Measurements from ENCODE around the gene MAP3K9. TPM values are rescaled to one million over a fixed set of nuclear protein-coding genes. Genes with fewer than 3 reads are reported as not detected.

Gene MAP3K9
- total RNA-seq, 1 donor, result 0.27 TPM

DNA sequence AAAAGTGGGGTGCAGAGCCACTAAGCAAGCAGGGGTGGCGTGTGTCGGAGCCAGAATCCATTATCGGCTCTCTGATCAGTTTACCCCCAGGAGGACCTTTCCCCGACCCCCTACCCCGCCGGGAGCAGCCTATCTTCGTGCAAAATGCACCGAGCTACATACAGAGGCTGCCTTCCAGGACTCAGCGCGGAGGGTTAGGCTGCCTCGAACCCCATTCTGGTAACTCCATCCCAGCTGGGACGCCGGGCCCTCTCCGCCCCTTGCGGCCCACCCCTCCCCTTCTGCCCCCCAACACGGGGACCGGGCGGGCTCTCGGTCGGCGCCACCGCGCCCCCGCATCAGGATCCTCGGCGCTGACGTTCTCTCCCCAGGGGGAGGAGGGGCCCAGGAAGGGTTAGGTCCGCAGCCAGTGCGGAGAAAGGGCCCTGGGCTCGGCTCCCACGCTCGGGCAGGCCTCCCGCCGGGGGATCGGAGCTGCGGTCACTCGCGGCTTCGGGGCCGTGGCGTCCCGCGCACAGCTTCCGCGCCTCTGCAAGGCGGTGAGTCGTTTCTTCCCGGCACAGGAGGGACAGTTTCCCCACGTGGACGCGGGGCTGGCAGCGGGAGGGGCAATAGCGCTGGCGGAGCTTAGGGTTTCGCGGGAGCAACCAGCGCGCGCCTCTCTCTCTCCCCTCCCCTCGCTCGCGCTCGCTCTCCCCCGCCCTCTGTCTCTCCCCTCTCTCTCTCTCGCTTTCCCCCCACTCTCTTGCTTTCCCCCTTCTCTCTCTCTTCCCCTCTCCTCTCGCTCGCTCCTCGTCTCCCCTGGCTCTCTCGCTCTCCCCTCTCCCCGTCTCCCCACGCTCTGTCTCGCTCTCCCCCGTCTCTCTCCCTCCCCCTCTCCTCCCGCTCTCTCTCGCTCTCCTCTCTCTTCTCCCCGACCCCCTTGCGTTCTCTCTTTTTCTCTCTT lies 12.5 kb upstream of the MAP3K9 start:
- DNase-seq (ENCODE audit: low read depth in 2 of 3, low spot score in 2 of 3), result peak in 2 of 3 donors; percentile 30 to 44

DNA sequence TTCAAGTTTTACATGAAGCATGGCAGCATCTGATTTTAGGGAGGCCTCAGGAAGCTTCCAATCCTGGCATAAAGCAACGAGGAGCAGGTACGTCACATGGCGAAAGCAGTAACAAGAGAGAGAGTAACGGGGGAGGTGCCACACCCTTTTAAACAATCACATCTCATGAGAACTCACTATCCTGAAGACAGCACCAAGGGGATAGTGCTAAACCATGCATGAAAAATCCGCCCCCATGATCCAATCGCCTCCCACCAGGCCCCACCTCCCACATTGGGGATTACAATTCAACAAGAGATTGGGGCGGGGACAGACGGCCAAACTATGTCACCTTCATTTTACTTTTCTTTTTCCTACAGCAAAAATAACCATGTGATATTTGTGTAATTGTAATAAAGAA lies 7.2 kb upstream of the MAP3K9 start:
- no peak for DNase-seq (ENCODE audit: low read depth in 2 of 3, low spot score in 2 of 3)

DNA sequence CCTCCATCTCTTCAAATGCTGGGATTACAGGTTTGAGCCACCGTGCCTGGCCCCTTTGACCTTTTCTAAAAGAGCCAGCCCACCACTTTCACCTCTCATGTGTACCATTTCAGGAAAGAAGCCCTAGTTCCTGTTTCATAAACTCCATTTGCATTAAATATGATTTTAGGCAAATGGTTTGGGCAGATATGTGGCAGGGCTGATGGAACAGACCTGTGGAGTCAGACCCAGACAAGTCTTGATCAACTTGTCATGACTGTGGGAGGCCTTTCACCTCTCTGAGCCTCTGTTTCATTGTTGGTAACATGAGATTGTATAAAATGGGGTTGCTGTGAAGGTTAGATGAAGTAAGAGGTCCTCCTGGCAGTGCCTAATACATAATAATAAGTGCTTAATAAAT lies 5.2 kb upstream of the MAP3K9 start:
- DNase-seq (ENCODE audit: low read depth in 2 of 3, low spot score in 2 of 3), result no peak

DNA sequence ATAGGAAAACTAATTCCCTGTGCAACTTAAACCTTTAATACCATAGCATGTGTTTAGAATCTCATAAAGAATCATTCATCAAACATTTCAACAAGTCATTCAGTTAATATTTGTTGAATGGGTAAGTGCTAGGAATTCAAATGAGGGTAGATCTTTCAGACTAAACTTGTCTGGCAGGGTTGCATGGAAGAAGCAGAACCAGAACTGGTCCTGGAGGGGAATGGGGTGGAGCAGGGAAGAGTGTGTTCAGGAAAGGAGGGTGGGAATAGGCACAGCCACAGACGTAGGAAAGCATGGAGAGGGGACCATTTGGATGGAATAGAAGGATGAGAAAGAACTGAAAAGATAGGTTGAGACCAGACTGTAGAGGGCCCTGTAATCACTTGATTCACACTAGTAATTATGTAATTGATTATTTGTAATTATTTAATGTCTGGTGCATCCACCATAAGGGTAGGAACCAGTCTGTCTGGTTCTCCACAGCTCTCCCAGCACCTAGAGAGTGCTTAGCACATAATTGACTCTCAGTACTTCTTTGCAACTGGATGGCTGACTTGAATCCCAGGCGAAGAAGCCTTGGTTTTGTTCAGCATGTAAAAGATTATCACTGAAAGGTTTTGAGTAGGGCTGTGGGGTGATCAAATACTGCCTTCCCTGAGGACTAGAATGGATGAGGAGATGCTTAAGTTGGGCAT lies 3.0 kb upstream of the MAP3K9 start:
- no peak for DNase-seq (ENCODE audit: low read depth in 2 of 3, low spot score in 2 of 3)

DNA sequence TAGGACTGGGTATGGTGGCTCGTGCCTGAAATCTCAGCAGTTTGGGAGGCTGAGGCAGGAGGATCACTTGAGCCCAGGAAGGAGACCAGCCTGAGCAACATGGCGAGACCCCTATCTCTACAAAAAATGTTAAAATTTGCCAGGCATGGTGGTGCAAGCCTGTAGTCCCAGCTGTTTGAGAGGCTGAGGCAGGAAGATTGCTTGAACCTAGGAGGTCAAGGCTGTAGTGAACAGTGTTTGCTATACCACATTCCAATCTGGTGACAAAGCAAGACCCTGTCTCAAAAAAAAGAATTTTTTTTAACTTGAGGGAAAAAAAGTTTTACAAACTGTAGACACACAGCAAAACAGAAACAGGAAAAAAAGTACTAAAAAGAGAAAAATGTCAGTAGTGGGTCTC lies 2.3 kb upstream of the MAP3K9 start:
- no peak for DNase-seq (ENCODE audit: low read depth in 2 of 3, low spot score in 2 of 3)

DNA sequence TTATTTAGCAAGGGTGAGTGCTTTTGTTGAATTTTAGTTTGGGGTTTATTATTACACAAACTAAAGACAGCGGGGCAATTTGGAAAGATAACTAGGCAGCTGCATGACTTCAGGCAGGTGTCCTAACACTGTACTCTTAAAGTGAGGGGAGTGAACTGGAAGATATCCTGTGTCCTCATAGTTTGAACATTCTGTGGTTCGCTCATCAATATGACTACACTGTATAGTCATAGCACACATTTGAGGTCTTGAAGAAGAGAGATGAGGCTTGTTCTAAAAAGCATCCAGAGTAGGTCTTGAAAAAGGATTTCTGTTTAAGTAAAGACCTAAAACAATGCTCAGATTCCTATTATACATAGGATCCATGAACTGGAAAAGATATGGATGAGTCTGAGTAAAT lies 1.7 kb upstream of the MAP3K9 start:
- DNase-seq (ENCODE audit: low read depth in 2 of 3, low spot score in 2 of 3), result no peak

DNA sequence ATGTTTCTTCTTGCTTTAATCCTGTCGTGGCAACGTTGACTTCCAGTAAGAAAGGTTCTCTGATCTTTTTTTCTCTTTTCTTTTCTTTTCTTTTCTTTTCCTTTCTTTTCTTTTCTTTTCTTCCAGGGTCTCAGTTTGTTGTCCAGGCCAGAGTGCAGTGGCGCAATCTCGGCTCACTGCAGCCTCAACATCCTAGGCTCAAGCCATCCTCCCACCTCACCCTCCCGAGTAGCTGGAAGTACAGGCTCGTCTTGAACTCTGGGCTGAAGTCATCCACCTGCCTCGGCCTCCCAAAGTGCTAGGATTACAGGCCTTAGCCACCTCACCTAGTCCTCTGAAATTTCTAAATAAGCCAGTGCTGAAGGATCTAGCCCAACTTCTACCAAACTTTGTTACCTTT lies 1.3 kb upstream of the MAP3K9 start:
- DNase-seq (ENCODE audit: low read depth in 2 of 3, low spot score in 2 of 3), result no peak

DNA sequence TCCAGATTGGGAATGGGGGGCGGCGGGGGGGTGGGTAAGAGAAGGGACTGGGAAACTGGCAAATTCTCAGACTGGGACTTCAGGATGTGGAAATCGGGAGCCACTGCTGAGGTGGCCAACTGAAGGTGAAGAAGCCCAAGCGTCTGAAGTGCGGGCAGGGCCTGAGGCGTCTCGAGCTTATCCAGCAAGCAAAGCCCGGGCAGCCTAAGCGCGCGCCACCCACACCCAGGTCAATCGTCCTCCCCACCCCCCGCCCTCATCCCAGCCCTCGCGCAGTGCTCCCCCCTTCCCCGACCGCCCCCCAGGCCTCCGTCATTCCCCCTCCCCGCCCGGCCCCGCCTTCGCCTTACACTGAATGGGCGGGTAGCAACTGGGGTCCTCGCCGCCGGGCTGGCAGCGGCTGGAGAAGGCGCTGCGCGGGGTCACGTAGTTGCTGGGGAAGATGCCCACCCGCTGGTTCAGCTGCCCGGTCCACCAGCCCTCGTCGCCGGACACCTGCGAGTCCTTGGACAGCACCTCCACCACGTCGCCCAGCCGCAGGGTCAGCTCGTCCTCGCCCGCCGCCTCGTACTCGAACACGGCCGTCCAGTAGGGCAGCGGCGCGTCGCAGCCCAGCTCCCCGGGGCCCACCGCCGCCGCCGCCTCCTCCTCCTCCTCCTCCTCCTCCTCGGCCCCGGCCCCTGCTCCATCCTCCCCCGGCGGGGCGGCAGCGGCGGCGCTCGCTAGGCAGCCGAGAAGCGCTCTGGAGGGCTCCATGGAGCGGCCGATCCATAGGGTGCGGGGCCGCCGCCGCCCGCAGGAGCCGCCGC lies 693 bp downstream of the MAP3K9 start:
- DNase-seq (ENCODE audit: low read depth in 2 of 3, low spot score in 2 of 3), result no peak

DNA sequence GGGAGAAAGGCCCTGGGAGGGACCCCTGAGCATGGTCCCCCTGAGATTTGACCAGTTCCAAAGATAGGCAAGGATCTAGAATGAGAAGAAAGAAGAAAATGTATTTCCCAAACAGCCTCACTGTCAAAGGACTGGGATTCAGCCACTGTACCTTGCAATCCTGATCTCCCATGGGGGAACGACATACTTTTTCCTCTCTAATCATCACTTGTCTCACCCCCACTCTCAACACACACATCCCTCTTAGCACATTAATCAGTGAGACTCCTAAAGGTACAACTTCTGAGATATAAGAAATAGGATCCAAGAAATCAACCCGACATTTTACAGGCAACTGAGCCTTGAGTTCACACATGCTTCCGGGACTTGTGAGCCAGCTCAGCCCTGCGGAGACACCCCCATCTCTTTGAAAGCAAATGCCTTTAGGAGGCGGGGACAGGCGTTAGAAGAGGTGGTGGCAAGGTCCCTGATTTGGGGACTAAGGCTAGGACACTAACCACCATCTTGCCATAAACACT lies 1.4 kb downstream of the MAP3K9 start:
- DNase-seq (ENCODE audit: low read depth in 2 of 3, low spot score in 2 of 3), result peak in 1 of 3 donors; percentile 45

DNA sequence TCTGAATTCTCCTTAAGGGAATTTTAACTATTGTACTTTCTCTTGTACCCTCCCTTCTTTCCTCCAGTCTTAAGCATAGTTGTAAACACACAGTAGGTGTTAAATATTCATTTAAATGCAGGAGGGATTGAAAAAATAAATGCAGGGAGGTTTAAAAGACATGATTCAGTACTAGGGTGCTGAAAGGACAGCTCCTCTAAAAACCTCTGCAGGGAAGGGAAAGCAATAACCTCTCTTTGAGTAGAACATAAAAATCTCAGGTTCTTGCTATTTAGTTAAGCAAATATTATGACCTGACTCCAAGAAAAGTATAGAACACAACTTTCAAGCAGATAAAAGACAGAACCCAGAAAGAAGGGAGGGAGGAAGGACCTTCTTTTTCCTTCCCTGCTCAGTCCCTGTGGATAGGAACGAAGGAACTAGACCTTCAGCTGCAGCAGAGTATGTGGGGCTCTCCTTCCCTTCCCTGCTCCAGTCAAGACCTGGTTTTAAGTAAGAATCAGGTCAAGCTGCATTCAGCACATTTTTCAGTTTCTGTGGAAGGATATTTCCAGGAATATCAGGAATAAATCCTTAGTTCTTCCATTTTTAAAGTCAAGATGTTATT lies 4.7 kb downstream of the MAP3K9 start:
- peak in 1 of 3 donors; percentile 45 for DNase-seq (ENCODE audit: low read depth in 2 of 3, low spot score in 2 of 3)

DNA sequence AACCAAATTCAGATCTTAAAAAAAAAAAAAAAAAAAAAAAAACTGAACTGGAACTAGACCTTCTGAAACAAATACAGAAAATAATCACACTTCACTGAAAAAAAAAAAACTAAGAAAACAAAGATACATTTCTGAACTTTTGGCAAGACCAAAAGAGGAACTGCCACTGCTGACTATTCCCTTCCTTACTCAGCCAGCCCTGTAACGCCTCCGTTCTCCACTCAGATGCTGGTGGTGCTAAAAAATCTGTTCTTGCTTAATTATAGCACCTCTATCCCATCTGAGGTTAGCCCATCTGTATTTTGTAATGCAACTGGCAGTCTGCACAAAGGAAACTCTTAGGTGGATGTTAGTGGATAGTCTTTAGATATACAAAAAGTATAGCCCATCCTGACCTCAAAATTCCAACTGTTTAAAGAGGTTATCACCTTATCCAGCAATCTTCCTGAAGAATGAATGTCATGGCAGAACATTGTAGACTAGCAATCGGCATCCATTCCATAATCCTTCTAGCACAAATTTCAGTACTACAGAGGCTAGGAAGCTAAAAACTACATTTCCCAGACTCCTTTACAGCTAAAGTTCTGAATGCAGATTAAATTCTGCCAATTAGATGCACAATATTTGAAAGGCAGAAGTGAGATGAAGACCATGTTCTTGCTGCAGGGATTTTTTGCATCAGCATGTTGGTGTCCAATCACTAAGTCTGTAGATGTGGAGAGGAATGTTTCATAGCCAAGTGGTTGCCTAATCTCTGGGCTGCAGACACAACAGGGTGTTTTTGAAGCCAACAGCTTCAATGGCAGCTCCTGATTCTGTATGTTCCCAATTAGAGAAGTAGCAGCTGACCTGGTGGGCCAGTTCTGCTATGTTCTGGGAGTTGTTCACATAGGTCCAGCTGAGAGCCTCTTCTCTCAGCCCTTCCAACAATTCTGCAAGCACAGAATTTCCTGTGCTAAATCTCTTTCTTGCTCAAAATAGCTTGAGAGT lies 5.7 kb downstream of the MAP3K9 start:
- DNase-seq (ENCODE audit: low read depth in 2 of 3, low spot score in 2 of 3), result peak in 1 of 3 donors; percentile 43

DNA sequence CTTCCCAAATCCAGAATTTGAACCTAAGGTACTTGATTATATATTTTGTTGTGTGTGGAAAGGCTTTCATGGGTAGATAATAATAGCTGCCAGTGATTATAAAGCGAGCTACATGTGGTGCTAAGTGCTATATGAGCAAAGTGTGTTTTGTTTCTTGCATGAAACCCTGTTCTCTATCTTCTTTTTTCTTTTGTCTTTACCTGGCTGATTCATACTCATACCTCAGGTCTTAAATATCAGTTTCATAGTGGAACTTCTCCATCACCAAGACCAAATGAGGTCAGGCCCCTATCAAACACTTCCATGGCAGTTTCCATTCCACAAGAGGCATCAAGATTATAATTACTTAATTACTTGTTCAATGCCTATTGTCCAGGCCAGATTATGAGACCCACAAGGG lies 6.9 kb downstream of the MAP3K9 start:
- no peak for DNase-seq (ENCODE audit: low read depth in 2 of 3, low spot score in 2 of 3)

DNA sequence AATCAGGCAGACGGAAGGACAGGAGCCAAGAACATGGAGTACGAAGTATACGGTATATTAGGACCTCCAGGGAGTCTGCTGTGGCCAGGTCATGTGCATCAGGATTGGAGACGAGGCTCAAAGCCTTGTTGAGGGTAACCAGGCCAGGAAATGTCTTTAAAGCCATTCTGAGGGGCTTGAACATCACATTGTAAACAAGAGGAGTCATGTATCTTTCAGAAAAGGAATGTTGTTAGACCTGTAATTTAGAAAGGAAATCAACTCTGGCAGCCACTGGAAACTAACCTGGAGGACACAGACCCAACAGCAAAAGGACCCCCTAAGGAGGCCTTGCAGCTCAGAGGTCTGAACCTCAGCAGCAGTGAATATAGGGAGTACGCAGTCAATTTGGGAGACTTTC lies 7.5 kb downstream of the MAP3K9 start:
- DNase-seq (ENCODE audit: low read depth in 2 of 3, low spot score in 2 of 3), result no peak

DNA sequence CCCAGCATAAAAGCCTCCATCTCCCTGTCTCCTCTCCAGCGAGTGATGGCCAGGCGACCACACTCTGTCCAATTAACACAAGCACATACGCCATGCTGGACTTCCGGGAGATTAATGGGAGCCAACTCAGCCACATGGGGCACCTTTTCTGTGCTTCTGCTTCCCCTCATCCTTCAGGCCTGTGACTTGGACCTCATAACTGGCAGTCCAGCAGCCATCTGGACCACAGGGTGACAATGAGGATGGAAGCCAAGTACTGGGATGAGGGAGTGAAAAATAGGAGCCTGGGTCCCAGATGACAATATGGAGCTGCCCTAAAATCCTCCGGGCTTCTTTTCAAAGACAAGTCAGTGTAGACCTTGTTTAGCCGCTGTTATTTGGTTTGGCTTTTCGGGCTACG lies 12.8 kb downstream of the MAP3K9 start:
- DNase-seq (ENCODE audit: low read depth in 2 of 3, low spot score in 2 of 3), result no peak

DNA sequence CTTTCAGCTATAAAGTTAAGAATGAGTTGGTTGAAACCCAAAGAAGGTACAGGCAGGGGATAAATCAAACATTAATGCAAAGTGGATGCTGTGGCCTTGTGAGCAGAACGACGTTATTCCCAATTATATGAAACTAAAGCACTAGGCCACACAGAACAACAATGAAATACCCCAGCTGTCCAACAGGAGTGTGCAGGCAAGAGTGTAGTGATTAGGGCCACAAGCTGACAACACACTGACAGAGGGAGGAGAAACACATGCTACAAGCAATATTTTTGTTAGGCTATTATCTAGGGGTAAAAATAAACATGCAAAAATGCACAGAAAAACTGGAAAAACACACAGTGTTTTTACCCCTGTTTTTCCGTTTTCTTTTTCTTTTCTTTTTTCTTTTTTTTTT lies 15.0 kb downstream of the MAP3K9 start:
- no peak for DNase-seq (ENCODE audit: low read depth in 2 of 3, low spot score in 2 of 3)

DNA sequence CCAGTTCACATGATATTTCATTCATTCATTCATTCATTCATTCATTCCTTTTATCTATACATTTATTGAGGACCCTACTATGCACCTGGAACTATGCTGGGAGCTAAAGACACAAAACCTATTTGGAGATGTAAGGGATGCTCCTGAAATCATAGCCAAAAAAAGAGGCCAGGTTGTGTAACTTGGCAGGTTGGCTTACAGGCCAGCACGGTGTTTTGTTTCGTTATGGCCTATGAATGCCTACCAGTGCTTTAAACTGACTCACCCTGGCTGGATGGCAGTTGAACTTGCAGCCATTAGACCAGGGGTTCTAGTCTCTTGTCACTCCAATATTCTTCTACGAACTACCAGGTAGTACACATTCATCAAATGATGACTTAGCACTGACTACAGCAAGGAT lies 15.7 kb downstream of the MAP3K9 start:
- DNase-seq (ENCODE audit: low read depth in 2 of 3, low spot score in 2 of 3), result no peak

DNA sequence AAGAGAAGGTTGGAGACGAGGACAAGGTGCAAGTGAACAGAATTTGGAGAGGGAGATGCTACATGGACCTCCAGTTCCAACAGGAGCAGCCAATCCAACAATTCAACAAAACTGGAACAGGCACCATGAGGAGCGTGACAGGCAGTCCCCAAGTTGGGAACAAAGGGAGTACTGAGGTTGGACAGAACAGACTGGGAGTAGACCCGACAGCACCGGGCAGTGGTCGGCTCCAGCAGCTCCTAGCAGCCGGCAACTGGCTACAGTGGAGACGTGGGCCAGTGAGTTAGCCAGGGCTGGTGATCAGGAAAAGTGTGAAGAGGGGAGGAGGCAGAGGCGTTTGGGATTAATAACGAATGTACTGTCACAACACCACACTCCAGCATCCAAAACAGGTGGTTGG lies 16.4 kb downstream of the MAP3K9 start:
- no peak for DNase-seq (ENCODE audit: low read depth in 2 of 3, low spot score in 2 of 3)

DNA sequence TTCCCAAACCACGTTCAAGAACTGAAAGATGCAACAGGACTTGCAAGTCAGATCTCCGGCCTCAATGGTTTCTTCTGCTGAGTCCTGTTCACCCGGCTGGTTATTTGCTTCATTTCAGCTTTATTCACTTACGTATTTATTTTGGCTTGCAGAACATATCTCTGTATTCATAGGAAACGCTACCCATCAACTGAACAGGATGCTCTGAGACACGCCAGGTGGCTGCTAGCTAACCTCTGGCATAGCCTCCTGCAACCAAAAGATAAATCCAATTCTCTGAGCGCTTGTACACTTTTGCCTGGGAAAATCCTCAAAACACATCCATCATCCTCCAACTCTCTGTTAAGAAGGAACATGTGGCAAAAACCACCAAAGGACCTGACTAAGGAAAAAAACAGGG lies 17.3 kb downstream of the MAP3K9 start:
- no peak for DNase-seq (ENCODE audit: low read depth in 2 of 3, low spot score in 2 of 3)

DNA sequence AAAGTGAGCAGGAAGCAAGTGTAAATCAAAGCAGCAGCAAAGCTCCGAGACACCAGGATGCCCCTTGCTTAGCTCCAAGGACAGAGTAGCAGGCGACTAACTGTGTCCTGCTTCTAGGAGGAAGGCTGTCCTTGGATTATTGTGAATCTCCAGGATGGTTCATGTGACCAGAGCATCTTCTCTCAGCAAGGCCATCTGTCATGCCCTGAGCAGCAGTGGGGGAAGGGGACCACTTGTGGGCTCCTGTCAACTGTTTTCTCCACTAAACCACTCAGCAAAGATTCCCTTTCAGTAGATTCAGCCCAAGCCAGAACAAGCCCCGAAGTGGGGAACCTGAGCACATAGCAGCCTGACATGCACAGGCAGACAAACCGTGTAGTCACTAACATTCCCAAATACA lies 19.4 kb downstream of the MAP3K9 start:
- DNase-seq (ENCODE audit: low read depth in 2 of 3, low spot score in 2 of 3), result no peak
